DOHH2 (cell line): ENCODE measurements around the gene OPTC.

Source experiments
- H3F3A ChIP-seq: fragments of 200-600 bp; sonication (generic), shearing (Covaris generic); 2 replicates; pipeline ENCODE4 v1.6.0; 2016; ENCODE audit warnings: antibody characterized with exemption, mild to moderate bottlenecking; ENCODE audit not compliant: control insufficient read depth, insufficient read depth
- H3K27ac ChIP-seq: fragments of 200-600 bp; sonication (generic); 2 replicates; pipeline ENCODE4 v1.5.1; 2014; ENCODE audit warnings: low read depth, mild to moderate bottlenecking, low read length, moderate library complexity
- H3K27me3 ChIP-seq: fragments of 200-600 bp; sonication (generic); 2 replicates; pipeline ENCODE4 v1.6.1; 2014; ENCODE audit warnings: mild to moderate bottlenecking, low read length, mixed read lengths; ENCODE audit not compliant: control insufficient read depth
- H3K36me3 ChIP-seq: fragments of 200-600 bp; sonication (generic); 2 replicates; pipeline ENCODE4 v1.6.1; 2014; ENCODE audit warnings: mild to moderate bottlenecking, low read length, moderate library complexity, mixed read lengths; ENCODE audit not compliant: control insufficient read depth
- H3K4me1 ChIP-seq: fragments of 200-600 bp; sonication (generic); 2 replicates; pipeline ENCODE4 v1.6.1; 2014; ENCODE audit warnings: mild to moderate bottlenecking, low read length, mixed read lengths; ENCODE audit not compliant: control insufficient read depth
- H3K4me2 ChIP-seq: fragments of 200-600 bp; sonication (generic); 2 replicates; pipeline ENCODE4 v1.6.0; 2014; ENCODE audit warnings: mild to moderate bottlenecking, low read length, moderate library complexity
- H3K4me3 ChIP-seq: fragments of 200-600 bp; sonication (generic); 2 replicates; pipeline ENCODE4 v1.5.1; 2014; ENCODE audit warnings: mild to moderate bottlenecking, low read length, mixed read lengths
- H3K79me2 ChIP-seq: fragments of 200-600 bp; sonication (generic); 2 replicates; pipeline ENCODE4 v1.6.1; 2014; ENCODE audit warnings: mild to moderate bottlenecking, low read length, mixed read lengths; ENCODE audit not compliant: control insufficient read depth
- H3K9me2 ChIP-seq: fragments of 200-600 bp; sonication (generic); replicated peaks from 2 replicates; pipeline ENCODE4 v1.6.1; 2014; ENCODE audit warnings: mild to moderate bottlenecking, low read length, mixed read lengths; ENCODE audit not compliant: control insufficient read depth
- H3K9me3 ChIP-seq: fragments of 200-600 bp; sonication (generic); 2 replicates; pipeline ENCODE4 v1.6.1; 2014; ENCODE audit warnings: antibody characterized with exemption, low read length, mixed read lengths; ENCODE audit not compliant: control insufficient read depth, insufficient read depth
- H4K20me1 ChIP-seq: fragments of 200-600 bp; sonication (generic); 2 replicates; pipeline ENCODE4 v1.6.0; 2014; ENCODE audit warnings: low read depth, mild to moderate bottlenecking, antibody characterized with exemption, low read length, moderate library complexity; ENCODE audit not compliant: control insufficient read depth, insufficient read depth
- EZH2phosphoT487 ChIP-seq: fragments of 200-600 bp; sonication (generic); IDR thresholded peaks from 2 replicates; pipeline ENCODE4 v1.6.1; 2017; ENCODE audit warnings: borderline replicate concordance, mild to moderate bottlenecking, antibody characterized with exemption, low read length, moderate library complexity, mixed read lengths
- TF ChIP-seq, protein P1 (sequence below): fragments of 200-600 bp; sonication (generic); IDR thresholded peaks from one replicate; pipeline ENCODE4 v1.5.1; 2014; ENCODE audit warnings: antibody characterized with exemption, mild to moderate bottlenecking, low read depth, low read length; ENCODE audit not compliant: poor library complexity, severe bottlenecking

The OPTC gene

DNA sequence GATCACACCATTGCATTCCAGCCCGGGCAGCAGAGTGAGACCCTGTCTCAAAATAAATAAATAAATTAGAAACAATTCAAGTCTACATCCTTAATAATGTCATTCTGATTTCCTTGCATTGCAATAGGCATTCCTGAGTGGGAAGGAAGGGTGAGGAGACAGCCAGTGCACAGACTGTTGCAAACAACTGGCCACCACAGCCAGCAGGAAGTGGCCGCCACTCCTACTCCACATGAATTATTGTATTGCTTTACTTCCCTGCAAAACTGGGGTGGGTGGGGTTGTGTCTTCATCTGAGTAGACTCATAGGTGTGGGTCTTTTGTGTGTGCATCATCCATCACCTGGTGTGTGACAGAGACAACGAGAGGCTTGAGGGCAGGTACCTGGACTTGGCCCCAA, 60.1 kb downstream of the OPTC start:
- Histone ChIP-seq H3K27me3 (peaks cover 17% of the 10 kb centered on the region), H3K9me3 (no peaks in the 10 kb centered on the region), H3K9me2 (no peaks in the 10 kb centered on the region), H3K36me3 (no peaks in the 10 kb centered on the region), H3K79me2 (no peaks in the 10 kb centered on the region), H4K20me1 (no peaks in the 10 kb centered on the region), H3K27ac (no peak overlapping the region), H3K4me2 (no peak overlapping the region), H3K4me1 (no peaks in the 10 kb centered on the region), H3K4me3 (no peak overlapping the region), H3F3A (no peaks in the 10 kb centered on the region)
- TF ChIP-seq EZH2phosphoT487 = no peak
- TF ChIP-seq, protein P1, sequence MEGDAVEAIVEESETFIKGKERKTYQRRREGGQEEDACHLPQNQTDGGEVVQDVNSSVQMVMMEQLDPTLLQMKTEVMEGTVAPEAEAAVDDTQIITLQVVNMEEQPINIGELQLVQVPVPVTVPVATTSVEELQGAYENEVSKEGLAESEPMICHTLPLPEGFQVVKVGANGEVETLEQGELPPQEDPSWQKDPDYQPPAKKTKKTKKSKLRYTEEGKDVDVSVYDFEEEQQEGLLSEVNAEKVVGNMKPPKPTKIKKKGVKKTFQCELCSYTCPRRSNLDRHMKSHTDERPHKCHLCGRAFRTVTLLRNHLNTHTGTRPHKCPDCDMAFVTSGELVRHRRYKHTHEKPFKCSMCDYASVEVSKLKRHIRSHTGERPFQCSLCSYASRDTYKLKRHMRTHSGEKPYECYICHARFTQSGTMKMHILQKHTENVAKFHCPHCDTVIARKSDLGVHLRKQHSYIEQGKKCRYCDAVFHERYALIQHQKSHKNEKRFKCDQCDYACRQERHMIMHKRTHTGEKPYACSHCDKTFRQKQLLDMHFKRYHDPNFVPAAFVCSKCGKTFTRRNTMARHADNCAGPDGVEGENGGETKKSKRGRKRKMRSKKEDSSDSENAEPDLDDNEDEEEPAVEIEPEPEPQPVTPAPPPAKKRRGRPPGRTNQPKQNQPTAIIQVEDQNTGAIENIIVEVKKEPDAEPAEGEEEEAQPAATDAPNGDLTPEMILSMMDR = no peak

DNA sequence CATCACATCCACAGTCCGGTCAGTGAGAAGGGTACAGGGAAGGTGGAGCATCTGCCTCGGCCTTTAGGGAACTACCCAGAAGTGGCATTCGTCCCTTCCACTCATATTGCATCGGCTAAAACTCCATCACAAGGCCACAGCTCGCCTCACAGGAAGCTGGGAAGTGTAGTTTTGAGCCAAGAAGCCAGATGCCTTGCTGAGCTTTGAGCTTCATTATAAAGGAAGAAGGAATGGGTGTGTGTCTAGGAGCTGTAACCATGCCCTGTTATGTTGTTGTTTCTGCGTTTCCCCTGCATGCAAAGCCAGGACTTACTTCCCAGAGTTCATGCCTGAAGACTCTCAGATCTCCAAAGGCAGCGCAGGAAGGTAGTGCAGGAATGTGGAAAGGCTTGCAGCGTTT, 61.1 kb downstream of the OPTC start:
- Histone ChIP-seq H3K4me1 (no peaks in the 10 kb centered on the region), H4K20me1 (no peaks in the 10 kb centered on the region), H3K9me2 (no peaks in the 10 kb centered on the region), H3K27me3 (peaks cover 21% of the 10 kb centered on the region), H3K27ac (no peak overlapping the region), H3K4me2 (no peak overlapping the region), H3K9me3 (no peaks in the 10 kb centered on the region), H3K4me3 (no peak overlapping the region), H3F3A (no peaks in the 10 kb centered on the region), H3K79me2 (no peaks in the 10 kb centered on the region), H3K36me3 (no peaks in the 10 kb centered on the region)
- TF ChIP-seq, protein P1 = no peak
- no peak for TF ChIP-seq EZH2phosphoT487

DNA sequence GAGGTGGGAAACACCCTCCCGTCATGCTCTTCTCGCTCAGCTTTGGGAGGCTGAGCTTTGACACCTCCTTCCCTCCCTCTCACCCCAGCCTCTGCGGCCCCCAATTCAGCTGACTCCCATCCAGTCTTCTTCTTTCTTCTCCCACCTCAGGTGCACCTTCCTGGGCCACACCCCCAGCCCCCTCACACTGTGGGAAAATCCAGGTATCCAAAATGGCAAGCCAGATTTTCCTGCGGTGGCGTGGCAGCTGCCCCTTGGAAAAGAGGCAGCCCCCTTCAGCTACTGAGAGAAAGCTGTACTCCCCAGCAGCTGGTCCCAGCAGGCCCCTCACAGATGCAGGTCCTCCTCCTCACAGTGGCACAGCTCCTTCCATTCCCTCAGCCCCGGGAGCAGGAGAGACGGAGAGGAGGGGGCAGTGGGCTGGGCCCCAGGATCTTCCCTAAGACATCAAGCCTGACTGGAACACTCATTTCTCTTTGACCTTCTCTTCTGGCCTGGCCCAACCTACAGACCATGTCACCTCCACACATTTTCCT, 61.6 kb downstream of the OPTC start:
- Histone ChIP-seq H3K4me2 (no peak overlapping the region), H3K4me1 (no peaks in the 10 kb centered on the region), H3K9me3 (no peaks in the 10 kb centered on the region), H3K36me3 (no peaks in the 10 kb centered on the region), H3K27me3 (peaks cover 19% of the 10 kb centered on the region), H3K79me2 (no peaks in the 10 kb centered on the region), H3K9me2 (no peaks in the 10 kb centered on the region), H3K27ac (no peak overlapping the region), H3F3A (no peaks in the 10 kb centered on the region), H3K4me3 (no peak overlapping the region), H4K20me1 (no peaks in the 10 kb centered on the region)
- no peak for TF ChIP-seq EZH2phosphoT487
- TF ChIP-seq, protein P1 = no peak
